WTC11 (cell line): ENCODE results near the gene CGNL1. TPM values are rescaled to one million over a fixed set of nuclear protein-coding genes. Genes with fewer than 3 reads are reported as not detected.

Source experiments
- ATAC-seq: fragments of 200-7000 bp; cut with Tn5 transposase; 2 replicates; pipeline ENCODE4 v1.10.0; 2021; ENCODE audit warnings: mild to moderate bottlenecking, moderate library complexity
- CTCF ChIA-PET: fragments of 300-600 bp; sonication (Branson Sonifier 250); formaldehyde crosslinking; loops from one replicate; lab custom pipeline; 2021; ENCODE audit warnings: antibody characterized with exemption; lab: Charles Lee
- POLR2A ChIA-PET: fragments of 350-600 bp; sonication (Branson Sonifier 250); formaldehyde crosslinking; loops from one replicate; lab custom pipeline; 2021; ENCODE audit warnings: antibody characterized with exemption; lab: Charles Lee
- DNase-seq: peaks from one replicate; pipeline ENCODE4 v3.0.0; 2021; ENCODE audit warnings: low spot score
- H3K27ac Mint-ChIP-seq: 2 replicates; pipeline ENCODE4 v1.8.0; 2021; ENCODE audit warnings: mixed read lengths
- H3K27me3 Mint-ChIP-seq: 2 replicates; pipeline ENCODE4 v1.8.0; 2021; ENCODE audit warnings: low read depth, mild to moderate bottlenecking, moderate library complexity, mixed read lengths
- H3K36me3 Mint-ChIP-seq: 2 replicates; pipeline ENCODE4 v1.8.0; 2021; ENCODE audit warnings: mixed read lengths
- H3K4me1 Mint-ChIP-seq: 2 replicates; pipeline ENCODE4 v1.8.0; 2022; ENCODE audit warnings: mixed read lengths
- H3K4me3 Mint-ChIP-seq: 2 replicates; pipeline ENCODE4 v1.8.0; 2021; ENCODE audit warnings: mild to moderate bottlenecking, moderate library complexity, mixed read lengths
- H3K9me3 Mint-ChIP-seq: 2 replicates; pipeline ENCODE4 v1.8.0; 2021; ENCODE audit warnings: mixed read lengths
- ETV6 ChIP-seq: sonication (generic); formaldehyde crosslinking; IDR thresholded peaks from 2 replicates; pipeline ENCODE4 v1.8.1; 2022; ENCODE audit warnings: mild to moderate bottlenecking, missing genetic modification reagents
- GABPB1 ChIP-seq: sonication (generic); formaldehyde crosslinking; IDR thresholded peaks from 2 replicates; pipeline ENCODE4 v1.8.1; 2023; ENCODE audit warnings: mild to moderate bottlenecking, missing genetic modification reagents
- GRHL2 ChIP-seq: fragments of 250-450 bp; sonication (Bioruptor Pico); IDR thresholded peaks from 2 replicates; pipeline ENCODE4 v1.8.0; 2022; ENCODE audit warnings: mild to moderate bottlenecking, moderate library complexity; ENCODE audit not compliant: insufficient replicate concordance, severe bottlenecking
- IRF2 ChIP-seq: sonication (generic); formaldehyde crosslinking; IDR thresholded peaks from 2 replicates; pipeline ENCODE4 v1.8.0; 2022; ENCODE audit warnings: low read depth, missing genetic modification reagents, borderline replicate concordance
- NFATC4 ChIP-seq: fragments of 250-450 bp; sonication (Bioruptor Pico); IDR thresholded peaks from 2 replicates; pipeline ENCODE4 v1.9.0; 2021; ENCODE audit warnings: mild to moderate bottlenecking
- NR1H2 ChIP-seq: sonication (generic); formaldehyde crosslinking; IDR thresholded peaks from 2 replicates; pipeline ENCODE4 v1.9.0; 2021; ENCODE audit warnings: mild to moderate bottlenecking, moderate library complexity, missing genetic modification reagents
- NR3C1 ChIP-seq: sonication (generic); formaldehyde crosslinking; conservative IDR thresholded peaks from 2 replicates; pipeline ENCODE4 v1.8.1; 2023; ENCODE audit warnings: low read depth, mild to moderate bottlenecking, missing genetic modification reagents
- RELA ChIP-seq: sonication (generic); formaldehyde crosslinking; IDR thresholded peaks from 2 replicates; pipeline ENCODE4 v1.8.1; 2022; ENCODE audit warnings: missing genetic modification reagents, mild to moderate bottlenecking, borderline replicate concordance
- RORB ChIP-seq: fragments of 250-450 bp; sonication (Bioruptor Pico); IDR thresholded peaks from 2 replicates; pipeline ENCODE4 v1.9.0; 2021; ENCODE audit warnings: mild to moderate bottlenecking
- TCF7 ChIP-seq: sonication (generic); formaldehyde crosslinking; IDR thresholded peaks from 2 replicates; pipeline ENCODE4 v1.8.0; 2022; ENCODE audit warnings: mild to moderate bottlenecking, low read depth, missing genetic modification reagents, moderate library complexity
- ZNF423 ChIP-seq: fragments of 250-450 bp; sonication (Bioruptor Pico); IDR thresholded peaks from 2 replicates; pipeline ENCODE4 v2.1.2; 2022; ENCODE audit warnings: mild to moderate bottlenecking, moderate library complexity
- total RNA-seq: library from RNA; stranded (reverse); gene quantifications from 3 replicates; pipeline ENCODE4 v1.2.3, GENCODE V29; 2021
- TF ChIP-seq, protein P1 (sequence below): sonication (generic); formaldehyde crosslinking; conservative IDR thresholded peaks from 2 replicates; pipeline ENCODE4 v1.8.1; 2023; ENCODE audit warnings: mild to moderate bottlenecking, low read depth, missing genetic modification reagents, moderate library complexity
- TF ChIP-seq, protein P2 (sequence below): sonication (generic); formaldehyde crosslinking; IDR thresholded peaks from 2 replicates; pipeline ENCODE4 v1.8.0; 2022; ENCODE audit warnings: mild to moderate bottlenecking, missing genetic modification reagents
- TF ChIP-seq, protein P3 (sequence below): sonication (generic); formaldehyde crosslinking; IDR thresholded peaks from 2 replicates; pipeline ENCODE4 v1.8.1; 2023; ENCODE audit warnings: mild to moderate bottlenecking, missing genetic modification reagents, moderate library complexity
- TF ChIP-seq, protein P4 (sequence below): sonication (generic); formaldehyde crosslinking; IDR thresholded peaks from 2 replicates; pipeline ENCODE4 v1.8.0; 2023; ENCODE audit warnings: missing genetic modification reagents
- TF ChIP-seq, protein P5 (sequence below): sonication (generic); formaldehyde crosslinking; IDR thresholded peaks from 2 replicates; pipeline ENCODE4 v1.8.1; 2022; ENCODE audit warnings: missing genetic modification reagents, borderline replicate concordance
- TF ChIP-seq, protein P6 (sequence below): sonication (generic); formaldehyde crosslinking; conservative IDR thresholded peaks from 2 replicates; pipeline ENCODE4 v1.8.1; 2022; ENCODE audit warnings: mild to moderate bottlenecking, missing genetic modification reagents
- TF ChIP-seq, protein P7 (sequence below): sonication (generic); formaldehyde crosslinking; IDR thresholded peaks from 2 replicates; pipeline ENCODE4 v1.8.0; 2022; ENCODE audit warnings: mild to moderate bottlenecking, missing genetic modification reagents

CGNL1 gene
- total RNA-seq, 1 experiment from 2014 or later = 57.3 TPM

DNA sequence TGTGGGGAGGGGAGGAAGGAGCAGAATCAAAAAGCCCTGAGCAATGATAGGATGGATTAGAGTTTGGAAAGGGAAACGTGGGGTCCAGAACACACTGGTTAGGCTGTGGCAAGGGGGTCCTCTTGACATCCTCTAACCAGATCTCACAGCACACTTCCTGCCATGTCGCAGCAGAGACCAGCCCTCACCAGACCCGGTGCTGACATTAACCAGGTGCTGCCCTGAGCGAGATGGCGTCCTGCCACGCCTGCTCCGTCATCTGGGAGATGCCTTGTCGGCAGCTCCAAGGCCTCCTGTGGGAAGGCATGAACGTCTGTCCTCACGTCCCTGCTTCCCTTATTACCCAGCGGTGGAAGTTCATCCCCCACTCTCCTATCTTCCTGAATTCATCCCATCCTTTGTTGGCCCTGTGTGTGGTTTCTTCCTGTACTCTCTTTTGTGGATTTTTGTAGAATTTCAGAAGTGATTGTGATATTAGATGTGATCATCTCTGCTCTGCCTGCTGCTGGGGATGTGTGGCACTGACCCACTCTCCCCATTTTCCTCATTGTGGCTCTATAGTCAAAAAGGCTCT lies 186.0 kb downstream of the CGNL1 start (continued):
- TF ChIP-seq, protein P1, sequence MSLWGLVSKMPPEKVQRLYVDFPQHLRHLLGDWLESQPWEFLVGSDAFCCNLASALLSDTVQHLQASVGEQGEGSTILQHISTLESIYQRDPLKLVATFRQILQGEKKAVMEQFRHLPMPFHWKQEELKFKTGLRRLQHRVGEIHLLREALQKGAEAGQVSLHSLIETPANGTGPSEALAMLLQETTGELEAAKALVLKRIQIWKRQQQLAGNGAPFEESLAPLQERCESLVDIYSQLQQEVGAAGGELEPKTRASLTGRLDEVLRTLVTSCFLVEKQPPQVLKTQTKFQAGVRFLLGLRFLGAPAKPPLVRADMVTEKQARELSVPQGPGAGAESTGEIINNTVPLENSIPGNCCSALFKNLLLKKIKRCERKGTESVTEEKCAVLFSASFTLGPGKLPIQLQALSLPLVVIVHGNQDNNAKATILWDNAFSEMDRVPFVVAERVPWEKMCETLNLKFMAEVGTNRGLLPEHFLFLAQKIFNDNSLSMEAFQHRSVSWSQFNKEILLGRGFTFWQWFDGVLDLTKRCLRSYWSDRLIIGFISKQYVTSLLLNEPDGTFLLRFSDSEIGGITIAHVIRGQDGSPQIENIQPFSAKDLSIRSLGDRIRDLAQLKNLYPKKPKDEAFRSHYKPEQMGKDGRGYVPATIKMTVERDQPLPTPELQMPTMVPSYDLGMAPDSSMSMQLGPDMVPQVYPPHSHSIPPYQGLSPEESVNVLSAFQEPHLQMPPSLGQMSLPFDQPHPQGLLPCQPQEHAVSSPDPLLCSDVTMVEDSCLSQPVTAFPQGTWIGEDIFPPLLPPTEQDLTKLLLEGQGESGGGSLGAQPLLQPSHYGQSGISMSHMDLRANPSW (CRISPR knock-in tag) = no peak
- TF ChIP-seq IRF2 (CRISPR knock-in tag) (no peak), NFATC4 (CRISPR knock-in tag) (no peak), RORB (CRISPR knock-in tag) (no peak), NR1H2 (no peak)
- TF ChIP-seq, protein P2, sequence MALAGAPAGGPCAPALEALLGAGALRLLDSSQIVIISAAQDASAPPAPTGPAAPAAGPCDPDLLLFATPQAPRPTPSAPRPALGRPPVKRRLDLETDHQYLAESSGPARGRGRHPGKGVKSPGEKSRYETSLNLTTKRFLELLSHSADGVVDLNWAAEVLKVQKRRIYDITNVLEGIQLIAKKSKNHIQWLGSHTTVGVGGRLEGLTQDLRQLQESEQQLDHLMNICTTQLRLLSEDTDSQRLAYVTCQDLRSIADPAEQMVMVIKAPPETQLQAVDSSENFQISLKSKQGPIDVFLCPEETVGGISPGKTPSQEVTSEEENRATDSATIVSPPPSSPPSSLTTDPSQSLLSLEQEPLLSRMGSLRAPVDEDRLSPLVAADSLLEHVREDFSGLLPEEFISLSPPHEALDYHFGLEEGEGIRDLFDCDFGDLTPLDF (CRISPR knock-in tag) = no peak
- TF ChIP-seq, protein P3, sequence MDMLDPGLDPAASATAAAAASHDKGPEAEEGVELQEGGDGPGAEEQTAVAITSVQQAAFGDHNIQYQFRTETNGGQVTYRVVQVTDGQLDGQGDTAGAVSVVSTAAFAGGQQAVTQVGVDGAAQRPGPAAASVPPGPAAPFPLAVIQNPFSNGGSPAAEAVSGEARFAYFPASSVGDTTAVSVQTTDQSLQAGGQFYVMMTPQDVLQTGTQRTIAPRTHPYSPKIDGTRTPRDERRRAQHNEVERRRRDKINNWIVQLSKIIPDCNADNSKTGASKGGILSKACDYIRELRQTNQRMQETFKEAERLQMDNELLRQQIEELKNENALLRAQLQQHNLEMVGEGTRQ (CRISPR knock-in tag) = no peak

DNA sequence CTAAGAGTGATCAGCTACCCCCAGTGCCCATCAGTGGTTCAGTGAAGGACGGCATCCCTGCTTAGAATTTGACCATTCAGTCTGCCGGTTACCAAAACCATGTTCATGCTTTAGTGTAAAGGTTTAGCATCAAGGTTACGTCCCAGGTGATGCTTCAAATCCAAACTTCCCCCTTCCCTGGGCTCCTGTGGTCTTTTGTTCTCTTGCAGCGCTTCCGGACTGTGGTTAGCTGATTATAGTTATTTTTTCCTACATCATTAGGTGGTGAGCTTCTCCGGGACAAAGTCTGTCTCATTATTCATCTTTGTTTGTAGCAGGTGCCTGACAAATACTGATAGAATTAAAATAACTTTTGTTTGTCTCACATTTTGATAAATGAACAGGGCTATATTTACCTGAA lies 187.1 kb downstream of the CGNL1 start:
- POLR2A ChIA-PET = no interaction called here
- Mint-ChIP-seq H3K4me3 (no peak overlapping the region), H3K27me3 (no peaks in the 10 kb centered on the region), H3K27ac (no peak overlapping the region), H3K36me3 (no peaks in the 10 kb centered on the region), H3K4me1 (peaks cover 8% of the 10 kb centered on the region), H3K9me3 (no peaks in the 10 kb centered on the region)
- CTCF ChIA-PET = interaction anchor here (1.0 to 1.5 kb wide), 2 partner anchors 21 to 257 kb away, joined by 3 to 4 read pairs; no protein-coding TSS in a partner anchor
- ATAC-seq (no peak), DNase-seq (no peak)
- TF ChIP-seq TCF7 (CRISPR knock-in tag) (no peak), ETV6 (CRISPR knock-in tag) (no peak), GABPB1 (no peak), ZNF423 (CRISPR knock-in tag) (no peak)
- TF ChIP-seq, protein P3 (CRISPR knock-in tag) = no peak

DNA sequence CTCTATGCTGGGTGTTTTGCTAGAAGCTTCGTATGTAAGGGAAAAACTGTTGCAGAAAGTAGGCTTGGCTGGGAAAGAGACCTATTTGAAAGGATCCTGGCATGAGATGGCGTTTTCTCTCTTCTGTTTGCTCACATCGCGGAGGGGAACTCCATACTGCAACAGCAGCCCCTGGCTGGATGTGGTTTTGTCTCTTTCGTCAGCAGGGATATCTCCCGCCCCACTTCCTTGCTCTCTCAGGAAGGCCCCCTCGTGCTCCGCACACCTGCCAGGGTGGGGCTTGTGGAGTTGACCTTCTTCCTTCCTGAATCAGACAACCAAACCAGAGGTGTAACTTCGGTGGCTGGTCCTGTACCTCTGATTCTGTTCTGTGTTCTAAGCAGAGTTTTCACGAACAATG lies 189.0 kb downstream of the CGNL1 start:
- Mint-ChIP-seq H3K4me1 (peaks cover 15% of the 10 kb centered on the region), H3K27me3 (no peaks in the 10 kb centered on the region), H3K4me3 (no peak overlapping the region), H3K9me3 (0 out of 2 replicates have a peak, but pooled peaks cover 3% of the 10 kb centered on the region), H3K36me3 (no peaks in the 10 kb centered on the region), H3K27ac (peak overlapping the region; percentile 11; the same call in 1 of the 2 replicates)
- ATAC-seq (peak; percentile 59), DNase-seq (peak; percentile 25)
- ChIA-PET CTCF (interaction anchor here (0.6 to 2.0 kb wide), 5 partner anchors 22 to 258 kb away, joined by 3 to 9 read pairs (median 3); no protein-coding TSS in a partner anchor), POLR2A (no interaction called here)
- TF ChIP-seq, protein P2 (CRISPR knock-in tag) = no peak
- TF ChIP-seq, protein P4, sequence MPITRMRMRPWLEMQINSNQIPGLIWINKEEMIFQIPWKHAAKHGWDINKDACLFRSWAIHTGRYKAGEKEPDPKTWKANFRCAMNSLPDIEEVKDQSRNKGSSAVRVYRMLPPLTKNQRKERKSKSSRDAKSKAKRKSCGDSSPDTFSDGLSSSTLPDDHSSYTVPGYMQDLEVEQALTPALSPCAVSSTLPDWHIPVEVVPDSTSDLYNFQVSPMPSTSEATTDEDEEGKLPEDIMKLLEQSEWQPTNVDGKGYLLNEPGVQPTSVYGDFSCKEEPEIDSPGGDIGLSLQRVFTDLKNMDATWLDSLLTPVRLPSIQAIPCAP (CRISPR knock-in tag) = no peak
- TF ChIP-seq, protein P5, sequence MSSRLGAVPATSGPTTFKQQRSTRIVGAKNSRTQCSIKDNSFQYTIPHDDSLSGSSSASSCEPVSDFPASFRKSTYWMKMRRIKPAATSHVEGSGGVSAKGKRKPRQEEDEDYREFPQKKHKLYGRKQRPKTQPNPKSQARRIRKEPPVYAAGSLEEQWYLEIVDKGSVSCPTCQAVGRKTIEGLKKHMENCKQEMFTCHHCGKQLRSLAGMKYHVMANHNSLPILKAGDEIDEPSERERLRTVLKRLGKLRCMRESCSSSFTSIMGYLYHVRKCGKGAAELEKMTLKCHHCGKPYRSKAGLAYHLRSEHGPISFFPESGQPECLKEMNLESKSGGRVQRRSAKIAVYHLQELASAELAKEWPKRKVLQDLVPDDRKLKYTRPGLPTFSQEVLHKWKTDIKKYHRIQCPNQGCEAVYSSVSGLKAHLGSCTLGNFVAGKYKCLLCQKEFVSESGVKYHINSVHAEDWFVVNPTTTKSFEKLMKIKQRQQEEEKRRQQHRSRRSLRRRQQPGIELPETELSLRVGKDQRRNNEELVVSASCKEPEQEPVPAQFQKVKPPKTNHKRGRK = no peak
- no peak for TF ChIP-seq NR3C1
- TF ChIP-seq, protein P6, sequence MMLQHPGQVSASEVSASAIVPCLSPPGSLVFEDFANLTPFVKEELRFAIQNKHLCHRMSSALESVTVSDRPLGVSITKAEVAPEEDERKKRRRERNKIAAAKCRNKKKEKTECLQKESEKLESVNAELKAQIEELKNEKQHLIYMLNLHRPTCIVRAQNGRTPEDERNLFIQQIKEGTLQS (CRISPR knock-in tag) = no peak
- no peak for TF ChIP-seq GRHL2 (CRISPR knock-in tag)
- no peak for TF ChIP-seq RELA (CRISPR knock-in tag)
- TF ChIP-seq, protein P7, sequence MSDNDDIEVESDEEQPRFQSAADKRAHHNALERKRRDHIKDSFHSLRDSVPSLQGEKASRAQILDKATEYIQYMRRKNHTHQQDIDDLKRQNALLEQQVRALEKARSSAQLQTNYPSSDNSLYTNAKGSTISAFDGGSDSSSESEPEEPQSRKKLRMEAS (CRISPR knock-in tag) = no peak
